HCT116 (cell line): ENCODE results near the gene BPIFB1. TPM values are rescaled to one million over a fixed set of nuclear protein-coding genes. Genes with fewer than 3 reads are reported as not detected.

Experiments used
- ATAC-seq: fragments of 200-7000 bp; cut with Tn5 transposase; 2 replicates; pipeline ENCODE4 v1.9.1; 2020; ENCODE audit warnings: mild to moderate bottlenecking, moderate library complexity
- BruUV-seq: library from RNA; stranded (reverse); fragments of 400-500 nt; replicated peaks from 2 replicates; lab custom pipeline; 2021; lab: Mats Ljungman, UMichigan
- CTCF ChIA-PET: fragments of 300-600 bp; sonication (Branson Sonifier 250); formaldehyde crosslinking; loops from one replicate; lab custom pipeline; 2021; ENCODE audit warnings: antibody characterized with exemption; lab: Charles Lee
- POLR2A ChIA-PET: fragments of 300-600, 350-600 bp; sonication (Branson Sonifier 250); formaldehyde crosslinking; loops from one replicate; lab custom pipeline; 2021; ENCODE audit warnings: antibody characterized with exemption; lab: Charles Lee
- RAD21 ChIA-PET, 2 experiments: fragments of 300-600 bp; sonication (Branson Sonifier 250); formaldehyde crosslinking; loops; one replicate each; lab custom pipeline; 2023; ENCODE audit warnings: low total read pairs in 2 of 2; ENCODE audit not compliant: uncharacterized antibody in 2 of 2, unreplicated experiment in 2 of 2, low non-redundant PET in 1 of 2; lab: Charles Lee
- DNase-seq: peaks from one replicate; pipeline ENCODE4 v3.0.0-alpha.2; 2010; ENCODE audit warnings: low read depth, low spot score
- H2AFZ ChIP-seq: fragments of 200-600 bp; shearing (Covaris generic), sonication (generic); 2 replicates; pipeline ENCODE4 v1.6.1; 2017; ENCODE audit warnings: low read depth, mixed run types, mixed read lengths, antibody characterized with exemption, low read length; ENCODE audit not compliant: poor library complexity, severe bottlenecking
- H3K27ac ChIP-seq: 2 replicates; pipeline ENCODE4 v1.5.1; 2012; ENCODE audit warnings: low read depth, low read length
- H3K27me3 ChIP-seq: fragments of 200-600 bp; sonication (generic); 2 replicates; pipeline ENCODE4 v1.6.1; 2016; ENCODE audit warnings: mixed run types, low read length, mixed read lengths; ENCODE audit not compliant: insufficient read depth
- H3K36me3 ChIP-seq, 2 experiments: fragments of 200-500 bp in 1 of 2; fragments of 200-600 bp in 1 of 2; sonication (Bioruptor generic) in 1 of 2; sonication (generic) in 1 of 2; 2 replicates each; pipeline versions ENCODE4 v1.5.1 to v1.6.1; 2014 to 2016; ENCODE audit warnings: low read length in 2 of 2, inconsistent platforms in 1 of 2, mixed read lengths in 1 of 2, mixed run types in 1 of 2; ENCODE audit not compliant: insufficient read depth in 2 of 2, control insufficient read depth in 1 of 2
- H3K4me1 ChIP-seq, 2 experiments: fragments of 200-600 bp in 1 of 2; sonication (generic) in 1 of 2; 2 replicates each; pipeline versions ENCODE4 v1.5.1 to v1.6.1; 2012 to 2017; ENCODE audit warnings: low read length in 2 of 2, inconsistent platforms in 1 of 2, mild to moderate bottlenecking in 1 of 2, mixed read lengths in 1 of 2, mixed run types in 1 of 2, moderate library complexity in 1 of 2; ENCODE audit not compliant: insufficient read depth in 2 of 2, control insufficient read depth in 1 of 2
- H3K4me2 ChIP-seq: fragments of 200-600 bp; sonication (generic); 2 replicates; pipeline ENCODE4 v1.6.1; 2017; ENCODE audit warnings: mixed run types, low read length, mixed read lengths
- H3K4me3 ChIP-seq, 2 experiments: fragments of 200-600 bp in 1 of 2; sonication (generic) in 1 of 2; replicated peaks in 1 of 2; 2 replicates each; pipeline ENCODE4 v1.5.1; 2011 to 2016; ENCODE audit warnings: low read length in 2 of 2, control low read depth in 1 of 2, low read depth in 1 of 2, mild to moderate bottlenecking in 1 of 2, mixed read lengths in 1 of 2, mixed run types in 1 of 2
- H3K79me2 ChIP-seq: fragments of 200-600 bp; sonication (generic); 2 replicates; pipeline ENCODE4 v1.6.1; 2017; ENCODE audit warnings: mild to moderate bottlenecking, mixed run types, low read length, moderate library complexity, mixed read lengths; ENCODE audit not compliant: insufficient read depth
- H3K9ac ChIP-seq: fragments of 200-600 bp; sonication (generic); 2 replicates; pipeline ENCODE4 v1.6.1; 2016; ENCODE audit warnings: low read length, mixed read lengths
- H3K9me2 ChIP-seq: fragments of 200-600 bp; sonication (generic), shearing (Covaris generic); 2 replicates; pipeline ENCODE4 v1.6.1; 2017; ENCODE audit warnings: mixed run types, mild to moderate bottlenecking, moderate library complexity; ENCODE audit not compliant: insufficient read depth
- H3K9me3 ChIP-seq, 2 experiments: fragments of 200-500 bp in 1 of 2; fragments of 200-600 bp in 1 of 2; sonication (Bioruptor generic) in 1 of 2; sonication (generic) in 1 of 2; 2 replicates each; pipeline ENCODE4 v1.6.1; 2014 to 2017; ENCODE audit warnings: low read length in 2 of 2, mixed read lengths in 2 of 2, inconsistent platforms in 1 of 2, low read depth in 1 of 2, mild to moderate bottlenecking in 1 of 2, mixed run types in 1 of 2, moderate library complexity in 1 of 2; ENCODE audit not compliant: control insufficient read depth in 1 of 2, insufficient read depth in 1 of 2
- H4K20me1 ChIP-seq: fragments of 200-600 bp; sonication (generic), shearing (Covaris generic); 2 replicates; pipeline ENCODE4 v1.6.1; 2017; ENCODE audit warnings: mixed run types, mild to moderate bottlenecking, moderate library complexity; ENCODE audit not compliant: insufficient read depth
- ATF3 ChIP-seq: IDR thresholded peaks from 2 replicates; pipeline ENCODE4 v1.6.1; 2012
- CBX3 ChIP-seq: IDR thresholded peaks from 2 replicates; pipeline ENCODE4 v1.6.1; 2012; ENCODE audit warnings: low read depth
- CEBPB ChIP-seq: IDR thresholded peaks from 2 replicates; pipeline ENCODE4 v1.6.1; 2012; ENCODE audit warnings: low read depth
- CTCF ChIP-seq, 3 experiments: fragments of 200-600 bp in 1 of 3; sonication (generic) in 1 of 3; IDR thresholded peaks in 2 of 3; conservative IDR thresholded peaks in 1 of 3; 2 replicates each; pipeline ENCODE4 v1.5.1; 2012 to 2017; ENCODE audit warnings: low read depth in 2 of 3, low read length in 2 of 3, antibody characterized with exemption in 1 of 3, borderline replicate concordance in 1 of 3, control low read depth in 1 of 3, mild to moderate bottlenecking in 1 of 3, mixed read lengths in 1 of 3, mixed run types in 1 of 3, moderate library complexity in 1 of 3; ENCODE audit not compliant: insufficient read depth in 1 of 3
- EGR1 ChIP-seq: IDR thresholded peaks from 2 replicates; pipeline ENCODE4 v1.6.1; 2012; ENCODE audit warnings: low read depth
- ELF1 ChIP-seq: IDR thresholded peaks from 2 replicates; pipeline ENCODE4 v1.6.1; 2012; ENCODE audit warnings: low read depth, borderline replicate concordance
- EZH2 ChIP-seq: fragments of 200-600 bp; sonication (generic); IDR thresholded peaks from 2 replicates; pipeline ENCODE4 v1.6.1; 2017; ENCODE audit warnings: antibody characterized with exemption, mixed run types
- EZH2phosphoT487 ChIP-seq: fragments of 200-600 bp; IDR thresholded peaks from 2 replicates; pipeline ENCODE4 v1.6.1; 2018; ENCODE audit warnings: antibody characterized with exemption, borderline replicate concordance
- FOSL1 ChIP-seq: IDR thresholded peaks from 2 replicates; pipeline ENCODE4 v1.6.1; 2012; ENCODE audit warnings: low read depth
- POLR2A ChIP-seq: IDR thresholded peaks from 2 replicates; pipeline ENCODE4 v1.7.0; 2011; ENCODE audit warnings: borderline replicate concordance; ENCODE audit not compliant: insufficient read depth, insufficient read length; ENCODE audit errors: extremely low read depth
- POLR2AphosphoS5 ChIP-seq: IDR thresholded peaks from 2 replicates; pipeline ENCODE4 v1.6.1; 2011; ENCODE audit warnings: mild to moderate bottlenecking, low read depth, low read length, moderate library complexity
- RAD21 ChIP-seq: IDR thresholded peaks from 2 replicates; pipeline ENCODE4 v1.6.1; 2012; ENCODE audit warnings: low read depth, mild to moderate bottlenecking
- REST ChIP-seq: IDR thresholded peaks from 2 replicates; pipeline ENCODE4 v1.6.1; 2012; ENCODE audit warnings: low read depth
- SIN3A ChIP-seq: IDR thresholded peaks from 2 replicates; pipeline ENCODE4 v1.6.1; 2012; ENCODE audit warnings: low read depth
- SP1 ChIP-seq: IDR thresholded peaks from 2 replicates; pipeline ENCODE4 v1.6.1; 2012; ENCODE audit warnings: low read depth
- TCF7L2 ChIP-seq: IDR thresholded peaks from 2 replicates; pipeline ENCODE4 v1.7.0; 2011; ENCODE audit warnings: borderline replicate concordance, inconsistent platforms; ENCODE audit not compliant: insufficient read depth, insufficient read length; ENCODE audit errors: extremely low read depth
- YY1 ChIP-seq: IDR thresholded peaks from 2 replicates; pipeline ENCODE4 v1.6.1; 2011; ENCODE audit warnings: low read length, low read depth, moderate library complexity, mild to moderate bottlenecking; ENCODE audit not compliant: insufficient replicate concordance; ENCODE audit errors: extremely low read depth
- ZBTB33 ChIP-seq: IDR thresholded peaks from 2 replicates; pipeline ENCODE4 v1.6.1; 2011; ENCODE audit warnings: mild to moderate bottlenecking, low read length, moderate library complexity; ENCODE audit not compliant: insufficient replicate concordance; ENCODE audit errors: extremely low read depth
- ZFX ChIP-seq: fragments of 450-650 bp; IDR thresholded peaks from 2 replicates; pipeline ENCODE4 v1.6.1; 2017
- ZNF274 ChIP-seq: fragments of 200-500 bp; sonication (Bioruptor generic); IDR thresholded peaks from 2 replicates; pipeline ENCODE4 v1.6.1; 2014; ENCODE audit warnings: mild to moderate bottlenecking, low read depth, low read length, inconsistent platforms
- intact Hi-C: fragments of 100-400 bp; cut with micrococcal nuclease; formaldehyde crosslinking; loops from 2 replicates; pipeline ENCODE4 v1.10.0; 2022
- total RNA-seq: library from RNA; stranded (reverse); gene quantifications from one replicate; pipeline ENCODE4 v1.2.1, GENCODE V29; 2021; ENCODE audit not compliant: unreplicated experiment

The BPIFB1 gene
- total RNA-seq, 1 experiment from 2014 or later, result 0.17 TPM

- no peaks in the 10 kb centered on the region for H3K9me3 ChIP-seq
- H3K9me2 ChIP-seq, result no peaks in the 10 kb centered on the region
- no peak overlapping the region for H3K4me2 ChIP-seq
- peaks cover 5 to 18% of the 10 kb centered on the region in 2 experiments; a peak in 3 of 4 replicates for H3K4me1 ChIP-seq
- H3K27me3 ChIP-seq, result no peaks in the 10 kb centered on the region
- CTCF ChIA-PET, result no interaction called here
- RAD21 ChIA-PET, result no interaction called here
- H3K36me3 ChIP-seq, result no peaks in the 10 kb centered on the region
- BruUV-seq, result no TSS peak
- no peak overlapping the region for H3K27ac ChIP-seq
- intact Hi-C loops, result no loop called here
- no peak overlapping the region for H3K9ac ChIP-seq
- H3K79me2 ChIP-seq, result no peaks in the 10 kb centered on the region
- TF ChIP-seq RAD21, result no peak
- TF ChIP-seq POLR2A, result no peak
- no peak for TF ChIP-seq EZH2phosphoT487
- TF ChIP-seq YY1, result no peak
- TF ChIP-seq SP1, result no peak
- TF ChIP-seq ATF3, result no peak
- TF ChIP-seq ELF1, result no peak
- no peak for TF ChIP-seq CBX3
- no peak for TF ChIP-seq SIN3A
- TF ChIP-seq CTCF (IDR thresholded peaks at IDR 0.05 in 2 of 3, conservative IDR thresholded peaks at IDR 0.05 in 1 of 3; ENCODE audit: borderline replicate concordance in 1 of 3, insufficient read depth in 1 of 3, low read depth in 2 of 3, low read length in 2 of 3), result no peak
- no peak for TF ChIP-seq TCF7L2
- no peak for TF ChIP-seq POLR2AphosphoS5
- TF ChIP-seq ZNF274, result no peak
- no peak for TF ChIP-seq EGR1
- no peak for TF ChIP-seq FOSL1
- TF ChIP-seq ZFX, result no peak
- TF ChIP-seq CEBPB, result no peak
- no peak for TF ChIP-seq EZH2
- TF ChIP-seq REST, result no peak
- no peak for TF ChIP-seq ZBTB33
- H3K4me3 ChIP-seq, result no peak overlapping the region
- POLR2A ChIA-PET, result no interaction called here
- H4K20me1 ChIP-seq, result no peaks in the 10 kb centered on the region
- H2AFZ ChIP-seq, result no peak overlapping the region
- DNase-seq (no peak), ATAC-seq (no peak)
These were observed 21.0 kb downstream of the BPIFB1 start for GRCh38 chr20:33304046-33304445.
